IPS DF 4.7 (cell line): Measurements from ENCODE around the gene CX3CL1.
A peak's percentile ranks its signal among the peaks of the same experiment; 100 is the strongest.
"Not testable (repeated sequence)": the region's sequence is repeated elsewhere in the genome, so short reads cannot be mapped to it uniquely, and the experiment has no call there.

Experiments used
- DNase-seq: peaks from one replicate; pipeline ENCODE4 v3.0.0-alpha.2; 2013; ENCODE audit warnings: low spot score; ENCODE audit errors: extremely low read depth

CX3CL1 gene

GRCh38 chr16:57372372-57373116 is at the start of gene CX3CL1:
Gene CX3CL1, plus strand, starts transcription at chr16:57372490. Its CDS starts 79 bp downstream, at chr16:57372569.
- peak; percentile 49 for DNase-seq

GRCh38 chr16:57324749-57325148 is 47.5 kb upstream of the CX3CL1 start:
- no peak for DNase-seq

- no peak for DNase-seq
Measured at GRCh38 chr16:57325458-57325857, 46.8 kb upstream of the CX3CL1 start.

GRCh38 chr16:57329718-57330327 is 42.5 kb upstream of the CX3CL1 start:
- no peak for DNase-seq

GRCh38 chr16:57331355-57331754 is 40.9 kb upstream of the CX3CL1 start:
- DNase-seq: no peak

- no peak for DNase-seq
Measured at GRCh38 chr16:57333402-57333801, 38.9 kb upstream of the CX3CL1 start.

- DNase-seq: no peak
Measured at GRCh38 chr16:57335366-57335765, 36.9 kb upstream of the CX3CL1 start.

GRCh38 chr16:57341062-57341440 is 31.2 kb upstream of the CX3CL1 start:
- no peak for DNase-seq

- no peak for DNase-seq
Measured at GRCh38 chr16:57341441-57342303, 30.6 kb upstream of the CX3CL1 start.

GRCh38 chr16:57342606-57343005 is 29.7 kb upstream of the CX3CL1 start:
- DNase-seq: not testable (repeated sequence)

GRCh38 chr16:57343221-57343620 is 29.1 kb upstream of the CX3CL1 start:
- DNase-seq: no peak

GRCh38 chr16:57344094-57344493 is 28.2 kb upstream of the CX3CL1 start:
- not testable (repeated sequence) for DNase-seq

- no peak for DNase-seq
Measured at GRCh38 chr16:57345021-57345420, 27.3 kb upstream of the CX3CL1 start.

GRCh38 chr16:57345666-57346204 is 26.6 kb upstream of the CX3CL1 start:
- DNase-seq: no peak

GRCh38 chr16:57347858-57348257 is 24.4 kb upstream of the CX3CL1 start:
- no peak for DNase-seq

- no peak for DNase-seq
Measured at GRCh38 chr16:57348327-57348726, 24.0 kb upstream of the CX3CL1 start.

GRCh38 chr16:57349212-57350031 is 22.9 kb upstream of the CX3CL1 start:
- no peak for DNase-seq

- DNase-seq: no peak
Measured at GRCh38 chr16:57352636-57353047, 19.6 kb upstream of the CX3CL1 start.

- DNase-seq: no peak
Measured at GRCh38 chr16:57354311-57354710, 18.0 kb upstream of the CX3CL1 start.

GRCh38 chr16:57355898-57356414 is 16.3 kb upstream of the CX3CL1 start:
- DNase-seq: no peak

- no peak for DNase-seq
Measured at GRCh38 chr16:57356547-57356946, 15.7 kb upstream of the CX3CL1 start.
